H1 (cell line): ENCODE data around the gene SEMA4F. TPM values are rescaled to one million over a fixed set of nuclear protein-coding genes. Genes with fewer than 3 reads are reported as not detected.

ENCODE experiments used
- CTCF ChIA-PET: fragments of 300-600 bp; sonication (Branson Sonifier 250); formaldehyde crosslinking; loops from one replicate; lab custom pipeline; 2021; ENCODE audit not compliant: partially characterized antibody; lab: Charles Lee
- POLR2A ChIA-PET: fragments of 300-600 bp; sonication (Branson Sonifier 250); formaldehyde crosslinking; loops from one replicate; lab custom pipeline; 2021; ENCODE audit warnings: inconsistent platforms; ENCODE audit not compliant: partially characterized antibody; lab: Charles Lee
- DNase-seq, 2 experiments: peaks; one replicate each; pipeline versions ENCODE4 v3.0.0 to v3.0.0-alpha.2; 2010 to 2022; ENCODE audit warnings: low spot score in 2 of 2, low read depth in 1 of 2, mixed read lengths in 1 of 2
- FAIRE-seq: peaks from 2 replicates; lab custom pipeline; 2011; peaks lifted over from hg19 to GRCh38; lab: Jason Lieb, UNC
- H2AFZ ChIP-seq: 2 replicates; pipeline ENCODE4 v1.8.1; 2012; ENCODE audit warnings: low read length, inconsistent platforms
- H2AK5ac ChIP-seq: 2 replicates; pipeline ENCODE4 v1.6.1; 2013; ENCODE audit warnings: low read depth, low read length
- H2BK120ac ChIP-seq: replicated peaks from 2 replicates; pipeline ENCODE3; 2013; ENCODE audit warnings: low read depth, low read length, inconsistent platforms
- H2BK12ac ChIP-seq: 2 replicates; pipeline ENCODE4 v1.6.1; 2013; ENCODE audit warnings: low read depth, low read length
- H2BK15ac ChIP-seq: 2 replicates; pipeline ENCODE4 v1.6.1; 2013; ENCODE audit warnings: low read length
- H2BK20ac ChIP-seq: 2 replicates; pipeline ENCODE4 v1.6.1; 2013; ENCODE audit warnings: low read length
- H2BK5ac ChIP-seq: 2 replicates; pipeline ENCODE4 v1.6.1; 2013; ENCODE audit warnings: low read depth, low read length
- H3K14ac ChIP-seq: 2 replicates; pipeline ENCODE4 v1.6.1; 2013; ENCODE audit warnings: inconsistent platforms; ENCODE audit not compliant: insufficient read length
- H3K18ac ChIP-seq: 2 replicates; pipeline ENCODE4 v1.6.1; 2013; ENCODE audit warnings: low read length; ENCODE audit errors: extremely low read depth
- H3K23ac ChIP-seq: 2 replicates; pipeline ENCODE4 v1.6.1; 2013; ENCODE audit warnings: inconsistent platforms; ENCODE audit not compliant: insufficient read length
- H3K23me2 ChIP-seq: 2 replicates; pipeline ENCODE4 v1.6.1; 2013; ENCODE audit warnings: low read depth, low read length
- H3K27ac ChIP-seq: 2 replicates; pipeline ENCODE4 v1.6.1; 2011; ENCODE audit warnings: low read depth, low read length, inconsistent platforms
- H3K27me3 ChIP-seq, 4 experiments: replicated peaks in 1 of 4; 1 replicate in 1 of 4; 2 replicates in 3 of 4; pipeline versions ENCODE4 v1.6.1 to v1.8.1; 2011 to 2013; ENCODE audit warnings: low read length in 3 of 4, mild to moderate bottlenecking in 3 of 4, inconsistent platforms in 2 of 4, mixed read lengths in 2 of 4, moderate library complexity in 1 of 4; ENCODE audit not compliant: control insufficient read depth in 3 of 4, insufficient read depth in 3 of 4; ENCODE audit errors: extremely low read depth in 1 of 4
- H3K36me3 ChIP-seq, 4 experiments: 2 replicates each; pipeline versions ENCODE4 v1.6.1 to v1.8.1; 2011 to 2013; ENCODE audit warnings: mild to moderate bottlenecking in 4 of 4, low read length in 3 of 4, moderate library complexity in 2 of 4, control low read depth in 1 of 4, inconsistent platforms in 1 of 4; ENCODE audit not compliant: insufficient read depth in 4 of 4, control insufficient read depth in 2 of 4
- H3K4ac ChIP-seq: replicated peaks from 2 replicates; pipeline ENCODE3; 2013; ENCODE audit warnings: low read length, low read depth, mixed read lengths, inconsistent platforms; ENCODE audit not compliant: insufficient read length
- H3K4me1 ChIP-seq, 4 experiments: replicated peaks in 1 of 4; 1 replicate in 1 of 4; 2 replicates in 3 of 4; pipeline versions ENCODE4 v1.6.1 to v1.8.1; 2011 to 2013; ENCODE audit warnings: low read length in 3 of 4, inconsistent platforms in 2 of 4, mixed read lengths in 1 of 4; ENCODE audit not compliant: insufficient read depth in 4 of 4, control insufficient read depth in 3 of 4
- H3K4me2 ChIP-seq, 2 experiments: 2 replicates each; pipeline versions ENCODE4 v1.6.1 to v1.8.1; 2011 to 2013; ENCODE audit warnings: low read depth in 2 of 2, low read length in 2 of 2, control low read depth in 1 of 2, inconsistent platforms in 1 of 2, mild to moderate bottlenecking in 1 of 2; ENCODE audit not compliant: insufficient read depth in 1 of 2
- H3K4me3 ChIP-seq, 4 experiments: fragments of 200-600, 300-600 bp in 1 of 4; sonication (generic), shearing (Covaris generic), sonication (Bioruptor Twin) in 1 of 4; 2 replicates each; pipeline versions ENCODE4 v1.5.1 to v1.8.1; 2011 to 2016; ENCODE audit warnings: low read length in 4 of 4, low read depth in 3 of 4, control low read depth in 2 of 4, inconsistent platforms in 2 of 4, mild to moderate bottlenecking in 2 of 4, mixed read lengths in 1 of 4, moderate library complexity in 1 of 4; ENCODE audit not compliant: insufficient read depth in 2 of 4; ENCODE audit errors: extremely low read depth in 1 of 4
- H3K56ac ChIP-seq: replicated peaks from 2 replicates; pipeline ENCODE3; 2013; ENCODE audit warnings: low read depth, mild to moderate bottlenecking, mixed read lengths, low read length, inconsistent platforms; ENCODE audit not compliant: insufficient read length
- H3K79me1 ChIP-seq: 2 replicates; pipeline ENCODE4 v1.6.1; 2013; ENCODE audit warnings: low read depth, low read length, control low read depth
- H3K79me2 ChIP-seq, 2 experiments: 2 replicates each; pipeline versions ENCODE4 v1.6.1 to v1.8.1; 2012 to 2013; ENCODE audit warnings: low read length in 2 of 2, mild to moderate bottlenecking in 2 of 2, inconsistent platforms in 1 of 2; ENCODE audit not compliant: insufficient read depth in 2 of 2, control insufficient read depth in 1 of 2
- H3K9ac ChIP-seq, 4 experiments: replicated peaks in 1 of 4; 1 replicate in 1 of 4; 2 replicates in 3 of 4; pipeline versions ENCODE4 v1.6.1 to v1.8.1; 2011 to 2013; ENCODE audit warnings: low read depth in 3 of 4, low read length in 3 of 4, control low read depth in 2 of 4, mild to moderate bottlenecking in 2 of 4, moderate library complexity in 2 of 4, inconsistent platforms in 1 of 4; ENCODE audit errors: extremely low read depth in 1 of 4
- H3K9me3 ChIP-seq, 2 experiments: 2 replicates each; pipeline versions ENCODE4 v1.6.1 to v1.8.1; 2012 to 2013; ENCODE audit warnings: mild to moderate bottlenecking in 2 of 2, moderate library complexity in 2 of 2, control low read depth in 1 of 2, inconsistent platforms in 1 of 2, low read depth in 1 of 2, low read length in 1 of 2, mixed read lengths in 1 of 2; ENCODE audit not compliant: insufficient read depth in 2 of 2
- H4K20me1 ChIP-seq, 2 experiments: replicated peaks in 1 of 2; 2 replicates each; pipeline versions ENCODE3 to v1.8.1; 2011 to 2013; ENCODE audit warnings: inconsistent platforms in 2 of 2, low read length in 2 of 2, mild to moderate bottlenecking in 1 of 2; ENCODE audit not compliant: insufficient read depth in 2 of 2, control insufficient read depth in 1 of 2
- H4K5ac ChIP-seq: 2 replicates; pipeline ENCODE4 v1.6.1; 2013; ENCODE audit warnings: low read length, low read depth, mixed read lengths, inconsistent platforms; ENCODE audit not compliant: insufficient read length
- H4K8ac ChIP-seq: 2 replicates; pipeline ENCODE4 v1.8.0; 2013; ENCODE audit warnings: mild to moderate bottlenecking, moderate library complexity, low read length, inconsistent platforms; ENCODE audit not compliant: insufficient read depth; ENCODE audit errors: extremely low read depth
- H4K91ac ChIP-seq: replicated peaks from 2 replicates; pipeline ENCODE3; 2013; ENCODE audit warnings: low read length, mixed read lengths, inconsistent platforms; ENCODE audit not compliant: insufficient read length
- BRCA1 ChIP-seq: IDR thresholded peaks from 2 replicates; pipeline ENCODE4 v1.6.1; 2012; ENCODE audit warnings: low read depth, low read length, improper control_type of control experiment
- CBX8 ChIP-seq: fragments of 300-800, 300-1000 bp; sonication (generic); IDR thresholded peaks from 2 replicates; pipeline ENCODE4 v1.7.1; 2016; ENCODE audit warnings: low read depth, low read length, borderline replicate concordance
- CEBPB ChIP-seq: IDR thresholded peaks from 2 replicates; pipeline ENCODE4 v1.6.1; 2012; ENCODE audit warnings: low read depth, low read length
- CHD1 ChIP-seq: IDR thresholded peaks from 2 replicates; pipeline ENCODE4 v1.6.1; 2012; ENCODE audit warnings: low read depth, low read length, improper control_type of control experiment
- CREB1 ChIP-seq: IDR thresholded peaks from 2 replicates; pipeline ENCODE4 v1.6.1; 2012; ENCODE audit warnings: inconsistent platforms
- KDM1A ChIP-seq: fragments of 200-600, 300-600 bp; sonication (generic); IDR thresholded peaks from 2 replicates; pipeline ENCODE4 v1.7.1; 2016; ENCODE audit warnings: mild to moderate bottlenecking, low read length, borderline replicate concordance
- MAX ChIP-seq: IDR thresholded peaks from 2 replicates; pipeline ENCODE4 v1.6.1; 2012; ENCODE audit warnings: inconsistent platforms
- NANOG ChIP-seq: IDR thresholded peaks from 2 replicates; pipeline ENCODE4 v1.6.1; 2011; ENCODE audit warnings: low read length, low read depth, mild to moderate bottlenecking, inconsistent platforms; ENCODE audit not compliant: insufficient read depth, poor library complexity, severe bottlenecking
- RBBP5 ChIP-seq: IDR thresholded peaks from 2 replicates; pipeline ENCODE4 v1.7.1; 2012; ENCODE audit warnings: low read depth, mild to moderate bottlenecking, inconsistent platforms, low read length, moderate library complexity, borderline replicate concordance
- SP1 ChIP-seq: IDR thresholded peaks from 2 replicates; pipeline ENCODE4 v1.6.1; 2011; ENCODE audit warnings: low read depth, low read length
- TAF7 ChIP-seq: optimal IDR thresholded peaks from 2 replicates; pipeline ENCODE3; 2011; ENCODE audit warnings: low read depth, mild to moderate bottlenecking, inconsistent platforms, low read length, moderate library complexity, borderline replicate concordance
- TBP ChIP-seq: IDR thresholded peaks from 2 replicates; pipeline ENCODE4 v1.6.1; 2011; ENCODE audit warnings: low read depth, low read length, improper control_type of control experiment
- TEAD4 ChIP-seq: IDR thresholded peaks from 2 replicates; pipeline ENCODE4 v1.6.1; 2012; ENCODE audit warnings: low read depth, low read length, inconsistent platforms, mixed read lengths
- YY1 ChIP-seq: IDR thresholded peaks from 2 replicates; pipeline ENCODE4 v1.6.1; 2011; ENCODE audit warnings: low read depth, mild to moderate bottlenecking, low read length
- polyA plus RNA-seq, 7 experiments: library from polyadenylated mRNA; depleted of rRNA in 3 of 7; stranded (reverse) in 5 of 7; unstranded in 2 of 7; fragments of >200 nt in 5 of 7; fragments of 200-250 nt in 2 of 7; gene quantifications; 1 replicate in 5 of 7; 2 replicates in 1 of 7; 4 replicates in 1 of 7; pipeline versions ENCODE4 v1.2.1 to v1.2.3, GENCODE V29; 2011 to 2013; ENCODE audit warnings: missing spikeins in 2 of 7, mixed read lengths in 2 of 7
- total RNA-seq: library from RNA; stranded (reverse); fragmentation: NEBNext Ultra II Directional; extraction: Animal tissue kit (Norgen Biotek cat#: 25700); gene quantifications from 2 replicates; pipeline ENCODE4 v1.2.1, GENCODE V29; 2021
- TF ChIP-seq, protein P1 (sequence below): IDR thresholded peaks from 2 replicates; pipeline ENCODE4 v1.6.1; 2011; ENCODE audit warnings: low read length, improper control_type of control experiment

The SEMA4F gene
- total and polyA plus RNA-seq, 2 of the 8 experiments (the other 6 are each of a cell fraction or from before 2014, with no cell fraction given) = 3.3 to 3.4 TPM

GRCh38 chr2:74693213-74693612 is 39.2 kb downstream of the SEMA4F start:
- H3K23ac ChIP-seq = no peak overlapping the region
- no peak overlapping the region for H2AK5ac ChIP-seq
- no peak overlapping the region for H4K8ac ChIP-seq
- no peak for FAIRE-seq
- H3K56ac ChIP-seq = no peak overlapping the region
- H3K4me3 ChIP-seq = no peak overlapping the region
- H3K9me3 ChIP-seq = no peaks in the 10 kb centered on the region
- ChIA-PET CTCF (interaction anchor here (2.0 to 3.0 kb wide), 2 partner anchors 183 to 184 kb away, joined by 7 to 48 read pairs; no protein-coding TSS in a partner anchor), POLR2A (no interaction called here)
- no peak overlapping the region for H3K4ac ChIP-seq
- H3K14ac ChIP-seq = no peak overlapping the region
- no peak overlapping the region for H4K5ac ChIP-seq
- no peaks in the 10 kb centered on the region for H3K79me2 ChIP-seq
- H2BK120ac ChIP-seq = no peak overlapping the region
- H3K36me3 ChIP-seq = no peaks in the 10 kb centered on the region
- no peaks in the 10 kb centered on the region for H3K4me1 ChIP-seq
- H4K91ac ChIP-seq = no peak overlapping the region
- no peaks in the 10 kb centered on the region for H4K20me1 ChIP-seq
- H3K27me3 ChIP-seq = no peaks in the 10 kb centered on the region
- H3K4me2 ChIP-seq = no peak overlapping the region
- no peak overlapping the region for H3K9ac ChIP-seq
- no peak overlapping the region for H2BK5ac ChIP-seq
- H2BK20ac ChIP-seq = no peak overlapping the region
- no peak overlapping the region for H2BK15ac ChIP-seq
- no peaks in the 10 kb centered on the region for H3K79me1 ChIP-seq
- H3K18ac ChIP-seq = no peak overlapping the region
- H2BK12ac ChIP-seq = no peak overlapping the region
- H3K27ac ChIP-seq = no peak overlapping the region
- no peaks in the 10 kb centered on the region for H3K23me2 ChIP-seq
- no peak overlapping the region for H2AFZ ChIP-seq
- no peak for TF ChIP-seq CREB1
- no peak for TF ChIP-seq CBX8
- no peak for TF ChIP-seq RBBP5
- no peak for TF ChIP-seq NANOG
- TF ChIP-seq SP1 = no peak
- no peak for TF ChIP-seq YY1
- TF ChIP-seq CHD1 = no peak
- TF ChIP-seq CEBPB = no peak
- TF ChIP-seq, protein P1, sequence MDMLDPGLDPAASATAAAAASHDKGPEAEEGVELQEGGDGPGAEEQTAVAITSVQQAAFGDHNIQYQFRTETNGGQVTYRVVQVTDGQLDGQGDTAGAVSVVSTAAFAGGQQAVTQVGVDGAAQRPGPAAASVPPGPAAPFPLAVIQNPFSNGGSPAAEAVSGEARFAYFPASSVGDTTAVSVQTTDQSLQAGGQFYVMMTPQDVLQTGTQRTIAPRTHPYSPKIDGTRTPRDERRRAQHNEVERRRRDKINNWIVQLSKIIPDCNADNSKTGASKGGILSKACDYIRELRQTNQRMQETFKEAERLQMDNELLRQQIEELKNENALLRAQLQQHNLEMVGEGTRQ = no peak
- no peak for TF ChIP-seq TEAD4
- no peak for TF ChIP-seq BRCA1
- TF ChIP-seq TBP = no peak
- no peak for TF ChIP-seq TAF7
- no peak for TF ChIP-seq KDM1A
- TF ChIP-seq MAX = no peak
- no peak for DNase-seq
